NCI-H2107 treated with DMSO at 0.1 percent for 48 hours (cell line): ENCODE data around the gene DPEP3.

ENCODE experiments used
- DNase-seq: peaks from one replicate; lab custom pipeline; 2025; ENCODE audit not compliant: unreplicated experiment; lab: John Stamatoyannopoulos, UW

The DPEP3 gene

DNA sequence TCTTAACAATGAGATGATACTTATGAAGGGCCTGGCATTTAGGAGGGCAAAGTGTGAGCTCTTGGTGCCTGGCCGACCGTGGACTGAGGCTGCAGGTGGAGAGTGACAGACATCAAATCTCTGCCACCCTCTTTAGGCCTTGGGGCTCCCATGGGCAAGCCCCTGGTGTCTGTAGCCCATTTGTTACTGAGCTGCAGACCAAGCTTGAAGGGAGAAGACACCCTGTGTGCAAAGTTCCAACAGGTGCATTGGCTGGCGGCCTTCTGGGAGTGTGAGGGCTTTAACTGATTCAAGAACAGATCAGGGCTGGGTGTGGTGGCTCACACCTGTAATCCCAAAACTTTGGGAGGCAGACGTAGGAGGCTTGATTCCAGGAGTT, 47.8 kb downstream of the DPEP3 start:
- DNase-seq = no peak

GRCh38 chr16:67931712-67932461, 48.4 kb downstream of the DPEP3 start, which contains the start of gene CTRL:
Gene CTRL (minus strand): TSS chr16:67931862. CDS start chr16:67931852, 10 bp downstream.
- no peak for DNase-seq

DNA sequence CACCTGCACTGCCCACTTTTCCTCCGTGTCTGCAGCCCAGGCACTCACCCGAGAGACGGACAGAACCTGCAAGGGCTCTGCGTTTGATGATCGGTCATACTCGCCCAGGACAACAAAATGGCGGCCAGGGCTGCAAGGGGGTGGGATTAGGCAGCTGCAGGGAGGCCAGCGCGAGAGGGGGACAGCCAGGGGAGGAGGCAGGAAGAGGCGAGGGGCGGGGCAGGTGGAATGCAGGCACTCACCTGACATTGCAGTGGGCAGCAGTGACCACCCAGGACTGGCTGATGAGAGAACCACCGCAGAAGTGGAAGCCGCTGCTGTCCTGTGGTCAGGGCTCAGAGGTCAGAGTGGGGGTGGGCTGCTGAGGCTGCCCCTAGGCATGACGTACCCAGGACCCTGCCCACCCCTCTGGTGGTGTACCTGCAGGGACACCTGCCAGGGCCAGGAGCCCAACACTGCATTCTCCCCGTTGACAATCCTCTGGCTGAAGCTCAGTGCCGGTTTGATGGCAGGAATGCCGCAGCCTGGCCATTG, 49.6 kb downstream of the DPEP3 start:
- DNase-seq = no peak

- DNase-seq = no peak
Measured at GRCh38 chr16:67930191-67930590, 50.1 kb downstream of the DPEP3 start.

DNA sequence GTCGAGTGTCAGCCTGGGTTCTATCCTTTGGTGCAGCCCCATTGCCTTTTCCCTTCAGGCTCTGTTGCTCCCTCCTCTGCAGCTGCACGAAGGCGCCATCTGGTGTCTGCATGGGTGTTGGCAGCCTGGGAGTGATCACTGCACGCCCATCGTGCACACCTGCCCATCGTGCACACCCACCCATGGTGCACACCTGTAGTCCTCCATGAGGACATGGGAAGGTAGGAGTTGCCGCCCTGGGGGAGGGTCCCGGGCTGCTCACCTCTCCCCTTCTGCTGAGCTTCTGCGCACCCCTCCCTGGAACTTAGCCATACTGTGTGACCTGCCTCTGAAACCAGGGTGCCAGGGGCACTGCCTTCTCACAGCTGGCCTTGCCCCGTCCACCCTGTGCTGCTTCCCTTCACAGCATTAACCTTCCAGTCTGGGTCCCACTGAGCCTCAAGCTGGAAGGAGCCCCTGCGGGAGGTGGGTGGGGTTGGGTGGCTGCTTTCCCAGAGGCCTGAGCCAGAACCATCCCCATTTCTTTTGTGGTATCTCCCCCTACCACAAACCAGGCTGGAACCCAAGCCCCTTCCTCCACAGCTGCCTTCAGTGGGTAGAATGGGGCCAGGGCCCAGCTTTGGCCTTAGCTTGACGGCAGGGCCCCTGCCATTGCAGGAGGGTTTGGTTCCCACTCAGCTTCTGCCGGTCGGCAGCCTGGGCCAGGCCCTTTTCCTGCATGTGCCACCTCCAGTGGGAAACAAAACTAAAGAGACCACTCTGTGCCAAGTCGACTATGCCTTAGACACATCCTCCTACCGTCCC, 51.5 kb downstream of the DPEP3 start:
- DNase-seq = peak; percentile 76

- DNase-seq = no peak
Measured at GRCh38 chr16:67928147-67928546, 52.2 kb downstream of the DPEP3 start.

DNA sequence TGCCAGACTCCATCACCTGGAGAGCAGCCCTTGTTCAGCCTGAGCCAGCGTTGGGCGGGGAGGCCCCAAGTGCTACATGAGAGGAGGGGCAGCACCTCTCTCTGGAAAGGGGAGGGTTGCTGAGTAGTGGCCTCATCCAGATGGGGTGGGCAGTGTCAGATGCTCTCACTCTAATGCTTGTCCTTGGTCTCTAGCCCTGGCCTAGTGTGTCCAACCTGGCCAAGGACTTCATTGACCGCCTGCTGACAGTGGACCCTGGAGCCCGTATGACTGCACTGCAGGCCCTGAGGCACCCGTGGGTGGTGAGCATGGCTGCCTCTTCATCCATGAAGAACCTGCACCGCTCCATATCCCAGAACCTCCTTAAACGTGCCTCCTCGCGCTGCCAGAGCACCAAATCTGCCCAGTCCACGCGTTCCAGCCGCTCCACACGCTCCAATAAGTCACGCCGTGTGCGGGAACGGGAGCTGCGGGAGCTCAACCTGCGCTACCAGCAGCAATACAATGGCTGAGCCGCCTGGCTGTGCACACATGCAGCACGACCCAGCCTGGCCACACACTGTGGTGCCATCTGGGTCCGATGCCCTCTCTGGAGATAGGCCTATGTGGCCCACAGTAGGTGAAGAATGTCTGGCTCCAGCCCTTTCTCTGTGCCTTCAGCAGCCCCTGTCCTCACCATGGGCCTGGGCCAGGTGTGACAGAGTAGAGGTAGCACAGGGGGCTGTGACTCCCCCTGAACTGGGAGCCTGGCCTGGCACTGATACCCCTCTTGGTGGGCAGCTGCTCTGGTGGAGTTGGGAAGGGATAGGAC, 53.0 kb downstream of the DPEP3 start:
- DNase-seq = no peak

DNA sequence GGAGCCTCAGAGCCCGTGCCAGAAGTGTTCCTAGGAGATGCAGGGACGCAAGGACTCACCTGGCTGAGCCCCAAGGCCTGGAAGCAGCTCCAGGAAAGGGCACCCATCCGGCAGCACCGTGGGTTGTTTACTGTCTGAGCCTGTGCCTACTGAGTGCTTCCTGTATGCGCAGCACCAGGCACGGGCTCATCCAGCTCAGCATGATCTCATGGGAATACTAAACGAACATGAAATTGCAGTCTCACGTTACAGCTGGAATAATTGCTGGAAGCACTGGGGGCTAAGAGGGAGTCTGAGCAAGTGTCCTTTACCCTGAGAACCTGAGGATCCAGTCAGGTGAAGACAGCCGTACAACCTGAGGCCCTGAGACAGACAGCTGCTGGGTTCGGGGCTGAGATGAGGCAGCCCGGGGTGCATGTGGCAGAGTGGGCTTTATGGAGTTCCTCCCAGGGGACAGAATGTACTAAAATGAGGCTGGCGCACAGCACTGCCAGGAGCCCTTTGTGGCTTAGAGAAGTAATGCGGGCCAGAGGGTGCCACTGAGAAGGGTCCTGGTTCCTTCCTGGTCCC, 54.0 kb downstream of the DPEP3 start:
- peak; percentile 94 for DNase-seq
